GM13976 (cell line): Measurements from ENCODE around the gene MYO7B.

Source experiments
- DNase-seq: peaks from one replicate; pipeline ENCODE4 v3.0.0; 2012; ENCODE audit warnings: low spot score
- in situ Hi-C: fragments of 300-500 bp; cut with MboI; formaldehyde crosslinking; loops from one replicate; pipeline ENCODE4 v1.12.0; 2022; ENCODE audit warnings: low sequenced_read_pairs, mixed read lengths, inconsistent platforms; ENCODE audit not compliant: unreplicated experiment
- TF ChIP-seq, protein P1 (sequence below): IDR thresholded peaks from 2 replicates; pipeline ENCODE4 v1.5.1; 2012; ENCODE audit warnings: borderline replicate concordance, mild to moderate bottlenecking; ENCODE audit not compliant: insufficient read depth; ENCODE audit errors: extremely low read depth, missing control alignments, control extremely low read depth

MYO7B gene

DNA sequence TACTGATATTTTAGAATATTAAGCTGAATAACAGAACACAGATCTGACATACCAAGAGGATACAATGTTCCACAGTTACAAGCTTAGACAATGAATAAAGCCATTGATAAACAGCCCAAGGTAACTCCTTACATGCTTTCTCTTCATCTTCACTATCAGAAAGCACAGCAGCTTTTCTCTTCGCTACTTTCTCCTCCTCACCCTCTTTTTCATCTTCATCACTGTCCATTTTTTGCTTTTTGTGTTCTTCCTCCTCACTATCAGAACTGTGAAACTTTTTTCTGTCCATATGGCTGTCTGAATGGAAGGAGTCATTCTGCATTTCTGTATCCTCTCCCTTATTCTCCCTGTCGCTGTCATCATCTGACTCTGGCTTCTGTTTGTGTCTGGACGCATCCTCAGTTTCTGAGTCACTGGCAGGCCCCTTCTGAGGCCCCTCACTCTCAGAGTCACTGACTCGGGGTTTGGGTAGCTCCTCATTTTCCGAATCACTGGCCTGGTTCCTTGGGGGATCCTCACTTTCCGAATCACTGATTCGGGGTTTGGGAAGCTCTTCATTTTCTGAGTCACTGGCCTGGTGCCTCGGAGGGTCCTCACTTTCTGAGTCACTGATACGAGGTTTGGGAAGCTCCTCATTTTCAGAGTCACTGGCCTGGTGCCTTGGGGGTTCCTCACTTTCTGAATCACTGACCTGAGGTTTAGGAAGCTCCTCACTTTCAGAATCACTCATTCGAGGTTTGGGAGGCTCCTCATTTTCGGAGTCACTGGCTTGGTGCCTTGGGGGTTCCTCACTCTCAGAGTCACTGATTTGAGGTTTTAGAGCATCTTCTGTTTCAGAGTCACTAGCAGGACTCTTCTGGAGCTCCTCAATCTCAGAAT, 30.7 kb upstream of the MYO7B start:
- in situ Hi-C loops: no loop called here
- TF ChIP-seq, protein P1, sequence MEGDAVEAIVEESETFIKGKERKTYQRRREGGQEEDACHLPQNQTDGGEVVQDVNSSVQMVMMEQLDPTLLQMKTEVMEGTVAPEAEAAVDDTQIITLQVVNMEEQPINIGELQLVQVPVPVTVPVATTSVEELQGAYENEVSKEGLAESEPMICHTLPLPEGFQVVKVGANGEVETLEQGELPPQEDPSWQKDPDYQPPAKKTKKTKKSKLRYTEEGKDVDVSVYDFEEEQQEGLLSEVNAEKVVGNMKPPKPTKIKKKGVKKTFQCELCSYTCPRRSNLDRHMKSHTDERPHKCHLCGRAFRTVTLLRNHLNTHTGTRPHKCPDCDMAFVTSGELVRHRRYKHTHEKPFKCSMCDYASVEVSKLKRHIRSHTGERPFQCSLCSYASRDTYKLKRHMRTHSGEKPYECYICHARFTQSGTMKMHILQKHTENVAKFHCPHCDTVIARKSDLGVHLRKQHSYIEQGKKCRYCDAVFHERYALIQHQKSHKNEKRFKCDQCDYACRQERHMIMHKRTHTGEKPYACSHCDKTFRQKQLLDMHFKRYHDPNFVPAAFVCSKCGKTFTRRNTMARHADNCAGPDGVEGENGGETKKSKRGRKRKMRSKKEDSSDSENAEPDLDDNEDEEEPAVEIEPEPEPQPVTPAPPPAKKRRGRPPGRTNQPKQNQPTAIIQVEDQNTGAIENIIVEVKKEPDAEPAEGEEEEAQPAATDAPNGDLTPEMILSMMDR: no peak
- no peak for DNase-seq

DNA sequence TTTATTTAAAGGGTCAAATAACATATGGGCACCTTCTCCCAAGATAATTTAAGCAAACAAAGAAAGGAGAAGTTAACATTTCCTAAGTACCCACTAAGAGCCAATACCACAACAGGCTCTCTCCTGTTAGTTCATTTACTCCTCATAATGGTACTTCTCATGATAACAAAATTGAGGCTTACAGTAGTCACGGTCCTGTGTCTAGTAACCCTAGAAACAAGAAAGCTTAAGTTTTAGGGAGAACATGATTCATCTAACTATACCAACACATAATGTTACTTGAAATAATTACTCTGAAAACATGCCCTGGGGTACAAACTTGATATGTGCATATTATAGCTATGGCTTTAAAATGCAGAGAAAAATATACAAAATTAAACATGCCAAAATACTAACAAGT, 29.0 kb upstream of the MYO7B start:
- TF ChIP-seq, protein P1: no peak
- in situ Hi-C loops: no loop called here
- DNase-seq: no peak

DNA sequence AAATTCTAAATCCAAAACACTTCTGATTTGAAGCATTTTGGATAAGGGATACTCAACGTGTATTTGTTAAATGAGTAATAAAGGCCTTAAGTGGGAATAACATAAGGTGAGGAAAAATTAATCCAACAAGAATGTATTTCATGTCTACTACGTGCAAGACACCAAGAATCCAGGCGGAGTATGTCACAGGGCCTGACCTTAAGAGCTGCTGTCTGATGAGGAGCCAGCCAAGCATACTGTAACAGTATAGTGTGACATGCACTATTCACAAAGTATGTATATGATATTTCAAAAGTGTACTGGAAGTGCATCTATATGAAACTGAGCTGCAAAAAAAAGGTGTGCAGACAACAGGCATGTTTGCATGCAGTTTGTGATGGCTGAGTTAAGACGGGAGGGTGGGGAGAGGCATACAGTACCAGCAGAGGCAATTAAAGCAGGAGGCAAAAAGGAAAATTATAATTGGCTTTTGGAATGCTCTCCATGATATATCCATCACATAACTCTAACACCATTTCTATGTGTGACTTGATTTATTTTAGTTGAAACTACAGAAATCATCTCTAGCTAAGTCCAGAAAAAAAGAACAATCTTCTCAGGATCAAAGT, 27.4 kb upstream of the MYO7B start:
- TF ChIP-seq, protein P1: no peak
- DNase-seq: no peak
- in situ Hi-C loops: no loop called here

DNA sequence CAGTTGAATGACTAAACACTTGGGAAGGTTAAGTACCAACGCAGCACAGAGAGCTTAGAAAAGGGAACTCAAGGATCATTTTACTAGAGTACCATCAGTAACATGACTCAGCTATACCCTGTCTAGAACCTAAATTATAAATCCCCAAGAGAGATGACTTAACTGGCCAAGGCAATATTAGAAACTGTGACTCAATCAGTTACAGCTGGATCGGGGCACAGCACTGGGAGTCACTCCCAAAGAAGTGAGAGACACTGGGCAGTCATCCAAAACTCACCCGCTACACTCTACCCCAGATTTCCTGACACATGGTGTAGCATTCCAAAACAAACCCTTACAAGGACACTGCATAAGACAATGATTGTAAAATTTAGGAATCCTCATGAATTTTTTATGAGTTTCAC, 26.9 kb upstream of the MYO7B start:
- in situ Hi-C loops: no loop called here
- peak; percentile 30 for DNase-seq
- TF ChIP-seq, protein P1: no peak

DNA sequence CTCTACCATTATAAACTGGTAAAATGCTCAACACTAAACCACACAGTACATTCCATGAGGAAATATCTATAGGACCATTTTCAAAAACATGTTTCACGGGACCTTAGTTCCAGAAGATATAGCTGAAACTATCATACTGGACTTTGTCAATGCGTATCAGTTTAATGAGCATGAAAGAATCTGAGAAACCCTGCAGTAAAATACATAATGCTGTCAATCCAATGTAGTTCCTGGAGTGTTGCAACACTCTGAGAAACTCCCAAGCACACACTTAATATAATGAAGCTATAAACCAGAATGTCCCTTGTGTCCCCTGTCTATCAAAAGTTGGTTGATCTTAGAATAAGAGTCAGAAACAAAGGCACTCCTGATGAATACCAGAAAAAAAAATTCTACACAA, 25.4 kb upstream of the MYO7B start:
- in situ Hi-C loops: no loop called here
- TF ChIP-seq, protein P1: no peak
- DNase-seq: no peak

DNA sequence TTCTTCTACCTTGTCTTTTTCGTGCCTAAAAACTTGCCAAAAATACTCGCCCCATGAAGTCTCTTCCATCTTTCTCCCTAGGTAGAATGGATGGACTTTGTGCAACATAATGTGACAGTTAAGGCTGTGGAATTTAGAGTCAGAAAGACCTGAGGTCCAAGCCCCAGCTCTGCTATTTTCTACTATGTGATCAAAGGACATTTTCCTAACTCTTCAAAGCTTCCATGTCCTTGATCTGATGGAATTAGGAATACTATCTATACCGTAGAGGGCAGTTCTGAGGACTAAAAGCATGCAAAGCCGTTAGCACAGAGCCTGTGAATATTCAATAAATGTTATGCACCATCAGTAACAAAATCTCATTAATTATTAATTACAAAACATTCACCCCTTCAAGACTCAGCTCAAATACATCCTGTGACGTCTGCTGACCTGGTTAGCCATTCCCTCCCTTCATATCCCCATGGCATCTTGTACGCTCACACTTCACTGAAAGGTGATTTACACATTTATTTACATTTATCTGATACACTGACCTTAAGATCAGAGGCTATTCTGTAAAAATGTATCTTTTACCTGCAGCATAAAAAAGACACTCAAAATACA, 24.3 kb upstream of the MYO7B start:
- in situ Hi-C loops: no loop called here
- no peak for DNase-seq
- TF ChIP-seq, protein P1: no peak
